CD4-positive, alpha-beta T cell treated with Interleukin-2 at 100 ng/mL for 4 hours (primary cell): ENCODE measurements around the gene ZBTB17.
"Not testable (repeated sequence)": the region's sequence is repeated elsewhere in the genome, so short reads cannot be mapped to it uniquely, and the experiment has no call there.

Source experiments
- DNase-seq: peaks from one replicate; pipeline ENCODE4 v3.0.0-alpha.2; 2020; ENCODE audit warnings: low spot score

Gene ZBTB17

GRCh38 chr1:15896841-15897610 is 78.9 kb downstream of the ZBTB17 start:
- not testable (repeated sequence) for DNase-seq

GRCh38 chr1:15895233-15895632 is 80.7 kb downstream of the ZBTB17 start:
- no peak for DNase-seq

- not testable (repeated sequence) for DNase-seq
Measured at GRCh38 chr1:15892857-15893599, 82.9 kb downstream of the ZBTB17 start.
